Mesothelial cell of epicardium (in vitro differentiated cells): Measurements from ENCODE around the gene USP32. TPM values are rescaled to one million over a fixed set of nuclear protein-coding genes. Genes with fewer than 3 reads are reported as not detected.

ENCODE experiments used
- DNase-seq, 2 experiments: peaks; one replicate each; pipeline ENCODE4 v3.0.0; 2021; ENCODE audit warnings: low spot score in 2 of 2; ENCODE audit not compliant: unreplicated experiment in 2 of 2
- H3K27ac Mint-ChIP-seq: 2 replicates; pipeline ENCODE4 v1.8.0; 2021; ENCODE audit warnings: mixed read lengths
- H3K27me3 Mint-ChIP-seq: 2 replicates; pipeline ENCODE4 v1.8.0; 2021; ENCODE audit warnings: low read depth, mixed read lengths
- H3K36me3 Mint-ChIP-seq: 2 replicates; pipeline ENCODE4 v1.8.0; 2021; ENCODE audit warnings: mixed read lengths
- H3K4me1 Mint-ChIP-seq: 2 replicates; pipeline ENCODE4 v1.8.0; 2021; ENCODE audit warnings: mixed read lengths
- H3K4me3 Mint-ChIP-seq: 2 replicates; pipeline ENCODE4 v1.8.0; 2021; ENCODE audit warnings: mild to moderate bottlenecking, moderate library complexity, mixed read lengths
- H3K9me3 Mint-ChIP-seq: 2 replicates; pipeline ENCODE4 v1.8.0; 2021; ENCODE audit warnings: mixed read lengths
- total RNA-seq: library from RNA; stranded (reverse); gene quantifications from 3 replicates; pipeline ENCODE4 v1.2.1, GENCODE V29; 2021
- TF ChIP-seq, protein P1 (sequence below): fragments of 200-600 bp; sonication (generic); IDR thresholded peaks from one replicate; pipeline ENCODE4 v1.5.0; 2021; ENCODE audit warnings: antibody characterized with exemption; ENCODE audit not compliant: unreplicated experiment

Gene USP32
- total RNA-seq, 1 donor from 2014 or later: 48.4 TPM

DNA sequence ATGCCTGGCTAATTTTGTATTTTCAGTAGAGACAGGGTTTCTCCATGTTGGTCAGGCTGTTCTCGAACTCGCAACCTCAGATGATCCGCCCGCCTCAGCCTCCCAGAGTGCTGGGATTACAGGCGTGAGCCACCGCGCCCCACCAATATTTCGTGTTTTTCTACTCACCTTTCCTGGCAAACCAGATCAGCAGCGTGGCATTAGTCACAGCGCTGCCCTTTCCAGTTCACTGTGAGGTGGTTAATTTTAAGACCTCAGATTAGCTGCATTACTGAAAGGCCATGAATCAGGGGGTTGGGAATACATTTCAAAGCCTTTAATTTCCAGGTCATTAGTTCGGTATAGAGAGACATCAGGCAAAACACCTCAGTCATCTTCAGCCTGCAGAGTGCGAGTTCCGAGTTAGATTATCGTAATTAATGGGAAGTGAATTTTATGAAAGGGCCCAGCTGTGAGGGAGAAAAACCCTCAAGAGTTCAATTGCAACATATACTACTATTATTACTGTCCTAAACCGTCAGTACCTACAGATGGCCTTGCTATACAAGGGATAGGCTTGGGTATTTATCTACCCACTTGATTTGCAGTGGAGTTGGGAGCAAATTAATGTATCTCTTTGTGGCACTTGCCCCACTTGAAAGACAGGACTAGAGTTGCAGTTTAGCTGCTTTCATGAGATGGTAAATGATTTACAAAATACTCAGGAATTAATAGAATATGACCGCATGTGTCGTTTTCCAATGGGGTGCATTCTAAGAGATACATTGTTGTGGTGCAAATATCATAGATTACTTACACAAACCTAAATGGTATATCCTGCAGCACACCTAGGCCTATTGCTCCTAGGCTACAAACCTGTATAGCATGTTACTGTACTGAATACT, 2.1 kb upstream of the USP32 start:
- Mint-ChIP-seq H3K27ac (no peak overlapping the region), H3K27me3 (no peaks in the 10 kb centered on the region), H3K36me3 (no peaks in the 10 kb centered on the region), H3K4me1 (peaks cover 24% of the 10 kb centered on the region), H3K4me3 (peak overlapping the region; percentile 26), H3K9me3 (no peaks in the 10 kb centered on the region)
- TF ChIP-seq, protein P1, sequence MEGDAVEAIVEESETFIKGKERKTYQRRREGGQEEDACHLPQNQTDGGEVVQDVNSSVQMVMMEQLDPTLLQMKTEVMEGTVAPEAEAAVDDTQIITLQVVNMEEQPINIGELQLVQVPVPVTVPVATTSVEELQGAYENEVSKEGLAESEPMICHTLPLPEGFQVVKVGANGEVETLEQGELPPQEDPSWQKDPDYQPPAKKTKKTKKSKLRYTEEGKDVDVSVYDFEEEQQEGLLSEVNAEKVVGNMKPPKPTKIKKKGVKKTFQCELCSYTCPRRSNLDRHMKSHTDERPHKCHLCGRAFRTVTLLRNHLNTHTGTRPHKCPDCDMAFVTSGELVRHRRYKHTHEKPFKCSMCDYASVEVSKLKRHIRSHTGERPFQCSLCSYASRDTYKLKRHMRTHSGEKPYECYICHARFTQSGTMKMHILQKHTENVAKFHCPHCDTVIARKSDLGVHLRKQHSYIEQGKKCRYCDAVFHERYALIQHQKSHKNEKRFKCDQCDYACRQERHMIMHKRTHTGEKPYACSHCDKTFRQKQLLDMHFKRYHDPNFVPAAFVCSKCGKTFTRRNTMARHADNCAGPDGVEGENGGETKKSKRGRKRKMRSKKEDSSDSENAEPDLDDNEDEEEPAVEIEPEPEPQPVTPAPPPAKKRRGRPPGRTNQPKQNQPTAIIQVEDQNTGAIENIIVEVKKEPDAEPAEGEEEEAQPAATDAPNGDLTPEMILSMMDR: no peak
- DNase-seq: no peak

DNA sequence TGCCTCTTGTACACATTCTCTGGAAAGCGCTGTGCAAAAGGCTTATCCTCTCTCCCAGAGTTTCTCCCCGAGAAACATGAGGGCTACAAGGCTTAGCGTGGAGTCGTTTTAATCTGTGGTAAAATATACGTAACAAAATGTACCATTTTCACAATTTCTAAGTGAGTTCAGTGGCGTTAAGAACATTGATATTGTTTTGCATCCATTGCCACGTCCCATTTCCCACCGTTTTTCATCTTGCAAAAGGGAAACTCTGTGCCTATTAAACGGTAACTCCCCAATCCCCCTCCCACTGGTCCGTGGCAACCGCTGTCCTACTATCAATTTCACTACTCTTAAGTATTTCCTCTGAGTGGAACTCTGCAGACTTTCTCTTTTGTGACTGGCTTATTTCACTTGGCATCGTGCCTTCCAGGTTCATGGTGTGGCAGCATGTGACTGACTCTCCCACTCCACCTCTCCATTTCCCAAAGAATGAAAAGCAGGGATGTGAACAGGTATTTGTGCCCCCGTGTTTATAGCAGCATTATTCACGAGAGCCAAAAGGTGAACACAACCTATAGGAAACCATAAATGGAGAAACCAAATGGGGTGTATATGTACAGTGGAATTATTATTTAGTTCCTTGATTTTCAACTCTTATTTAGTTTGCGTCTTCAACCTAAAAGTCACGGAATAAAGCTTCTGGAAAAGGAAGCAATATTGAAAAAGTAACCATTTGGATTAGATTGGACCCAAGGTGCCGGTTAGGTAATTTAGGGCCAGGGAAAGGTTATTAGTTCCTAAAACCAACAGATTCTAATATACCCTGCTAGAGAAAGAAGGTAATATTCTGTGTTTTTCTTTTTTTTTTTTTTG, 1.1 kb upstream of the USP32 start:
- Mint-ChIP-seq H3K4me3 (peak overlapping the region; percentile 94), H3K27ac (peak overlapping the region; percentile 97), H3K36me3 (no peaks in the 10 kb centered on the region), H3K4me1 (peaks cover 34% of the 10 kb centered on the region), H3K9me3 (no peaks in the 10 kb centered on the region), H3K27me3 (no peaks in the 10 kb centered on the region)
- TF ChIP-seq, protein P1: no peak
- DNase-seq: peak in 1 of 2 experiments; percentile 39

DNA sequence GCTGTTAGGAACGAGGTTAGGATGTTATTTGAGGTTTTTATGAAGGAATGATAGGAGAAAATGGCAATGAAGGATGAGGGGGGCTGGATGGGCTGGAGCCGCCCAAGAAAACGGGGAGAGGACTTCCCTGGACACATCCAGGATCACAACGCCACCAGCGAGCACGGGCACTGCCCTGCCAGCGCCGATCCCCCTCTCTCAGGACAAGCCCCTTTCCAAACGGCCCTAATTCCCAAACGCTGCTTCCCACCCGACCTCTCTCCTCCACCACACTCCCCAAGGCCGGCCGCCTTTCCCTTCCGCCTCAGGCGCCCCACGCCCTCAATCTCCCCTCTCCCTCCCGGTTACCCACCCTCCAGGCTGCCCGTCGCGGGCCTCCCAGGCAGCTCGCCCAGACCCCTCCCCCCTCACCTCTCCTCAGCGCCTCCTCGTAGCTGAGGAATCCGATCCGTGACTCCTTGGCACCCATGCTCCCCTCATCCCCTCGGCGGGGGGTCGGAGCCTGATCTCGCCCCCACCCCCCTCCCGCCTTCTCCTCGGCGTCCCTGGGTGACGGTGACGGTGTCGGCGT, 377 bp downstream of the USP32 start:
- Mint-ChIP-seq H3K27ac (peak overlapping the region; percentile 95), H3K4me1 (peaks cover 40% of the 10 kb centered on the region), H3K4me3 (peak overlapping the region; percentile 94), H3K27me3 (no peaks in the 10 kb centered on the region), H3K36me3 (no peaks in the 10 kb centered on the region), H3K9me3 (no peaks in the 10 kb centered on the region)
- TF ChIP-seq, protein P1: no peak
- DNase-seq: peak; percentile 73 to 82

DNA sequence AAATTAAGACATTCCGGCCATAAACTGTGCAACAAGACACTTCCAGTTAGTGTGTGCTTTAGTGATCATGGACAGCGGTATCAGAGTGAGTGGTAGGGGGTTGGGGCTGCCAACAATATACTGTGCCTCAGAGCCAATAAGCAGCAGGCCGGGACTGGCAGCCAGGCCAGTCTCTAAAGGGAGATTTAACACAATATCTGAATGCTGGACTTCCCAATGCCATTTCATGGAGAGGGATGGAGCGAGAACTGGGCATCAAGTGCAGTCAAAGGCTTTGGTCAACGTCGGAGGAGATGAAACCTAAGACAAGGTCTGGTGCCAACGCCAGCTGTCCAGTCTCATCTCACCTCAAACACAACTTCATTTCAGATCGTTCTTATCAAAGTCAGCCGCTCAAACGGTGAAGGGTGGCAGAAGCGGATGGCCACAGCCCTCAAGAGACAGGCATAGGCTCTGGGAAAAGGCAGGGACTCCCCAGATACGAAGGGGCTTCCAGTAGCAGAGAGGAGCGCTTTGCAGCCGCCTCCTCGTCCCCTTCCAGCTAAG, 935 bp downstream of the USP32 start:
- Mint-ChIP-seq H3K27me3 (no peaks in the 10 kb centered on the region), H3K27ac (peak overlapping the region; percentile 95), H3K36me3 (no peaks in the 10 kb centered on the region), H3K9me3 (no peaks in the 10 kb centered on the region), H3K4me1 (peaks cover 45% of the 10 kb centered on the region), H3K4me3 (peak overlapping the region; percentile 94)
- DNase-seq: peak in 1 of 2 experiments; percentile 41
- TF ChIP-seq, protein P1: no peak

DNA sequence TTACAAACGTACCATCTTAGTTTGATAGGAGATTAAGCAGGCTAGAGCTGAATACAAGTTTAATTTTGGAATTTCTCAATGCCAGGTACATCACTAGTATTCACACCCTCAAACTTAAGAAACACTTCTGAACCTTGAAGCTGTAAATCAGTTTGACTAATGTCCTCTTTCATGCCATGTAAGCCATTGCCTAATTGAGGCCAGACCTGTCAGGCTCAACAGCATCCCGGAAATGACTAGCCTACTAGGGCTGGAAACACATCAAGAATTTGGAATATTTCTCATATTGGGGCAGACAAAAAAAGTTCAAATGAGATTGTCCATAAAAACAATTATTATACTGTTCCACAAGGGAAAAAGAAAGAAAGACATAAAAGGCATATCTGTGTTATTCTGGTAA, 1.7 kb downstream of the USP32 start:
- Mint-ChIP-seq H3K4me3 (peak overlapping the region; percentile 94), H3K4me1 (peaks cover 51% of the 10 kb centered on the region), H3K27me3 (no peaks in the 10 kb centered on the region), H3K36me3 (no peaks in the 10 kb centered on the region), H3K9me3 (no peaks in the 10 kb centered on the region), H3K27ac (peak overlapping the region; percentile 95)
- TF ChIP-seq, protein P1: no peak
- DNase-seq: no peak
